Stromal cell of bone marrow (primary cell): Measurements from ENCODE around the gene TPGS1.

ENCODE experiments used
- DNase-seq: peaks from one replicate; pipeline ENCODE4 v3.0.0-alpha.2; 2012; ENCODE audit warnings: low read depth

The TPGS1 gene, protein sequence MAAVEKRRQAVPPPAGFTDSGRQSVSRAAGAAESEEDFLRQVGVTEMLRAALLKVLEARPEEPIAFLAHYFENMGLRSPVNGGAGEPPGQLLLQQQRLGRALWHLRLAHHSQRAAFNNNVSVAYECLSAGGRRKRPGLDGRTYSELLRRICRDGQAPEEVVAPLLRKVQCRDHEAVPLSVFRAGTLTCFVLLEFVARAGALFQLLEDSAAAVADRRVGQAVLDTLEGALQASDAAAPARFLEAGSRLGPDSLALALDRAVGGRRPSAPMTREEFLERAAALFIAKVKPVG

DNA sequence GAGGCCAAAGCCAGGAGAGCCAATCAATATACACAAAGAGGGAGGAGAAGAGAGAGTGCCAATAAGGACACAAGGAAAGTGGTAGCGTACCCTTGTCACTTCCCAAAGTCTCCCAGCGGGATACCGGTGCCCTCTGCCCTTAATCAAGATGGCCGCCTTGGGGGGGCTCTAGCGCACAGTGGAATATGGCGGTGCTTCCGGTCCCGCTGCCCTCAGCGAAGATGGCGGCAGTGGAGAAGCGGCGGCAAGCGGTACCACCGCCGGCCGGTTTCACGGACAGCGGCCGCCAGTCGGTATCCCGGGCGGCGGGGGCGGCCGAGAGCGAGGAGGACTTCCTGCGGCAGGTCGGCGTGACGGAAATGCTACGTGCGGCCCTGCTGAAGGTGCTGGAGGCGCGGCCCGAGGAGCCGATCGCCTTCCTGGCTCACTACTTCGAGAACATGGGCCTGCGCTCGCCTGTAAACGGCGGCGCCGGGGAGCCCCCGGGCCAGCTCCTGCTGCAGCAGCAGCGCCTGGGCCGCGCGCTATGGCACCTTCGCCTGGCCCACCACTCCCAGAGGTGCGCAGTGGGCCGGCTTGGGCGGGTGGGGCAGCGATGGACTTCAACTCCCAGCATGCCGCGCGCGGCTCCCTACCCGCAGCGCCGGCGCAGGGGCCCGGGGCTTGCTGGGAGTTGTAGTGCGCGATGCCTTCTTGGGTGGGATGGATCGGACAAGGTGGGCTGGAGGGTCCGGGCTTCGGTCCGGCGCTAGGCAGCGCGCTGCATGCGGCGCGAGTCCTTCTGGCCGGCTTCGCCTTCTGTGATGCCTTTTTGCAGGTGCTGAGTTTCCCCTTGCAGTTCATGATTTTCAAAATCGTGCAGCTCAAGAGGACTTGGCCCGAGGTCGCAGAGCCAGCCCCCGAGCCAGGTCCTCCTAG, at the start of gene TPGS1:
Gene TPGS1 (plus strand): TSS at position 212 of the 918 bp plus-strand sequence. CDS start 10 bp downstream, at position 222.
- DNase-seq, result no peak

DNA sequence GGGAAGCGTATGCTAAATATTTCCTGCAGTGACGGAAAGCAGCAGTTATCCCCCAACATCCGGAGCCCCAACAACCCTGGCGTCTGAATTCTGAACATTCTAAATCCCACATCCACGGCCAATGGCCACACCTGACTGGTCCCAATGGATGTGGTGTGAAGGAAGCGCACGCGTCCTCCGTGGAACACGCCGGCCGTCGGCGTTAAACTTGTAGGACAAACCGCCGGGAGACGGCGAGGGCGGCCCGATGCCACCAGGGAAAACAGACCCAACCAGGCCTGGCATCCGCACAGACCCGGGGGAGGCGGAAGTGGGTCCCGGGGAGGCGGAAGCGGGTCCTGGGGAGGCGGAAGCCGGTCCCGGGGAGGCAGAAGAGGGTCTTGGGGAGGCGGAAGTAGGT, 49.7 kb upstream of the TPGS1 start:
- DNase-seq, result no peak

GRCh38 chr19:458091-459042, 48.9 kb upstream of the TPGS1 start:
- DNase-seq, result no peak

DNA sequence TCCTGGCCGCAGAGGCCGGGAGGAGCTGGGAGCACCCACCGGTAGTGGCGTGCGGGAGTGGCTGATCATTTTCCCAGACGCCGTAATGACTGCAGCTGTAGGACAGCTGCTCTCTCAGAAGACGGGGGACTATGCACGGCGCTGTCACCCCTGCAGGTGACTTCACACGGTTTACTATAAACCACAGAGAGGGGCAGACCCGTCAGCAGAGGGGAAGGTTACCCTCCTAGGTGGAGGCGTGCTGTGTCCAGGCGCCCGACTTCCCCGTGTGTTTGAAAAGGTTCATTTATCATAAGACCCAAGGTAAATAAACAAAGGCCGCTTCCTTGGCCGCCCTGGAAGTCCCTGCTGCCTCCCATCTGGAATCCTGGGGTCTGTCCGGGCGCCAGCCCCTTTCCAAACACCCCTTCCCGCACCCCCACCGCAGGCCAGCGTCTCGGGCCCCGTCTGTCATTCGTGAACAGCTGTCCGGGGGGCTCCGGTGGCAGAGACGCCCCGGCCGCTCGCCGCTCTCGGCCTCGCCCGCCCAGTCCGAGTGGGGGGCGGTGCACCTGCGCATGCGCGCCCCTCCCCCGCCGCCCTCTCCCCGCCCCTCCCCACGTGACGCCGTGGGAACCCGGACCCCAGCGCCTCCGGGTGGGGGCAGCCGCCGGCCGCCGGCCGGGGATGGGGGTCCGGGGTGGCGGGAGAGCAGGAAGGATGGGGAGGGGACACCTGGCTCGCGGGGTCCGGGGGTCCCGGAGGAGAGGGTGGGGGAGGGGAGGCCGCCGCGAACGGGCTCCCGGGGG, 47.4 kb upstream of the TPGS1 start:
- no peak for DNase-seq

DNA sequence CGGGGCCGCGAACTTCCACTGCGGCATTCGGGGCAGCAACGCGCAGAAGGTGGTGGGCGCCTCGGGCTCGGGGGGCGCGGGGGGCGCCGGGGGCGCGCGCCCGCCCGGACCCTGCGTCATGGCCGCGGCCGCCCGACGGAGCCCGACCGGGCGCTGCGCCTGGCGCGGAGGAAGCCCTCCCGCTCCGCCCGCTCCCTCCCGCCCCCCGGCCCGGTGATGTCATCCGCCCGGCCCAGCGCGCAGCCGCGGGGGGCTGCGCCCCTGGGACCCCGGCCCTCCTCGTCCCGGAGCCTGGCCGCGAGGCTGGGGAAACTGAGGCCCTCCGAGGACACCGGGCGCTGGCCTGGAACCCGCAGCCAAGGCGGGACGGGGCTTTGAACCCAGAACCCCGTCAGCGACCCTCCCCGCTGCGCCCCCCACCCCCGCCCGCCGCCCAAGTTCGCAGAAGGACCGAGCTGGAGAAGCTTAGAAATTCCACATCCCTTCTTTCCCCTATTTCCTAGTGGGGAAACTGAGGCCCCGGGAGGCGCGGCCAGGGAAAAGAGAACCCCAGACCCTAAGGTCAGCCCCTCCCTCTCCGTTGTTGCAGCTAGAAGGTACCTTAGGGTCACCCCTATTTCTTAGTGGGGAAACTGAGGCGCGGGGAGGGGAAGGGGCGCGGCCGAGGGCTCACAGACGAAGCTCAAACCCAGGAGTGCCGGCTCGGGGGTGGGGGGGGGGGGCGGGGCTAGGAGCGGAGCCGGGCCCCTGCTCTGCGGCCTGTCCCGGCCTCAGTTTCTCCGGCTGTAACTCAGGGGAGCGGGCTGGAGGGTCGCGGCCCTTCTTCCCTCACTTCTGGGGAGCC, 46.2 kb upstream of the TPGS1 start, which contains the start of gene SHC2:
Gene SHC2 (minus strand): TSS at position 157 of the 844 bp plus-strand sequence. CDS start 37 bp downstream, at position 120.
- no peak for DNase-seq

- DNase-seq, result no peak
These were observed 45.4 kb upstream of the TPGS1 start for GRCh38 chr19:461721-462551.

DNA sequence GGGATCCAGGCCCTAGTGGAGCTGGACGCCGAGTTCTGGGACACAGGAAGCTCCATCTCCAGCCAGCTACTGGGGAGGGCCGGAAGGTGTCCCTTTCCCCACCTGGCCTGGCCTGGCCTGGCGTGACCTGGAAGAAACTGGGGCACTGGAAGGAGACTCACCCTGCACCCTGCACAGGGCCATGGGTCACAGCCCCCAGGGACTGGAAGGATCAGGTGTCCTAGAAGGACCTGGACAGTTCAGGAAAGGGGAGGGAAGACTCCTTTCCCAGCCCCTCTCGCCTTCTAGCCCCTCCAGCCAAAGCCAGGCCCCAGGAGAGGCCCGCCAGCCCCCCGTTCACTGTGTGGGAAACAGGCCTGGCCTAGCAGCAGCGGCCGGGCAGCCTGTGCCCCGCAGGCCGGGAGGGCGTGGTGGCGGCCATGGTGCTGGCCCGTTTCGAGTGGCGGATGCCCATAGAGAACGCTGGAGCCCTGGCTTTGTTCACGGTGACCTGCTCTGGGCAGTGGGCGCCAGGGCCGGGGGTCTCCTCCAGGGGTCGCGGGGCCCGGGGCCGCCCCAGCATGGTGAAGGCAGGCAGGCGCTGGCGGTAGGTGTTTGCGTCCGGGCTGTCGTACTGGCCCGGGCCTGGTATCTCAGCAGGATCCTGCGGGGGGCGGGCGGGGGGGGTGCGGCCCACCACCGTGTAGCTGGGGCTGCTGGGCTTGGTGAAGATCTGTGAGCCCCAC, 43.7 kb upstream of the TPGS1 start:
- no peak for DNase-seq

- no peak for DNase-seq
These were observed 43.1 kb upstream of the TPGS1 start for GRCh38 chr19:464208-464545.

DNA sequence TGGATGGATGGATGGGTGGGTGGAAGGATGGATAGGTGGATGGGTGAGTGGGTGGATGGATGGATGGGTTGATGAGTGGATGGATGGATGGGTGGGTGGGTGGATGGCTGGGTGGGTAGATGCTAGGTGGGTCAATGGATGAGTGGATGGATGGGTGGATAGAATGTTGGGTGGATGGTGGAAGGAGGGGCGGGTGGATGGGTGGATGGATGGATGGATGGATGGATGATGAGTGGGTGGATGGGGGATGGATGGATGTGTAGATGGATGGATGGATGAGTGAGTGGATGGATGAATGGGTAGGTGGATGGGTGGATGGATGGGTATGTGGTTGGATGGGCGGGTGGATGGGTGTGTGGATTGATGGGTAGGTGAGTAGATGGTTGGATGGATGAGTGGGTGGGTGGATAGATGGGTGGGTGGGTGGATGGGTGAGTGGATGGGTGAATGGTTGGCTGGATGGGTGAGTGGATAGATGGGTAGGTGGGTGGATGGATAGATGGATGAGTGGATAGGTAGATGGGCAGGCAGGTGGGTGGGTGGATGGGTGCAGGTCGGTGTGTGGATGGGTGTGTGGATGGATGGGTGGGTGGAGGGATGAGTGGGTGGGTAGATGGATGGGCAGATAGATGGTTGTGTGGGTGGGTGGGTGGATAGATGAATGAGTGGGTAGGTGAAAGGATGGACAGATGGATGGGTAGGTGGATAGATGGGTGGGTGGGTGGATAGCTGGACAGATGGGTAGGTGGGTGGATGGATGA, 42.1 kb upstream of the TPGS1 start:
- DNase-seq, result no peak

DNA sequence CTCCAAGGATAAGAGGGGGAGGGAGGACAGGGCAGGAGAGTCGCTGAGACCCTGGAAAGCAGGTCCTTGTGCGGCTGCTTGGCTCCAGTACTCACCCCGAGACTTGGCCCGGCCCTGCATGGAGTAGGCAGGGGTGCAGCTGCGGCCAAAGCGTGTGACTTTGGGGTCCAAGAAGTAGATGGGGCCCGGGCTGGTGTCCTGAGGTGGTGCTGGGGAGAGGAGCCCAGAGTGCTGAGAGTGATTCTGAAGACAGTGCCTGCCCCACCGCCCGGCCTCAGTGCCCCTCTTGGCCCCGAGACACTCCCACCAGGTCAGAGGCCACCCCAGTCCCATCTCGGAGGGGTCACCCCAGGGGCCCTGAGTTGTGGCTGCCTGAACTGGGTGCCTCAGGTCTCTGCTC, 39.7 kb upstream of the TPGS1 start:
- no peak for DNase-seq

- no peak for DNase-seq
These were observed 38.6 kb upstream of the TPGS1 start for GRCh38 chr19:468587-469256.

DNA sequence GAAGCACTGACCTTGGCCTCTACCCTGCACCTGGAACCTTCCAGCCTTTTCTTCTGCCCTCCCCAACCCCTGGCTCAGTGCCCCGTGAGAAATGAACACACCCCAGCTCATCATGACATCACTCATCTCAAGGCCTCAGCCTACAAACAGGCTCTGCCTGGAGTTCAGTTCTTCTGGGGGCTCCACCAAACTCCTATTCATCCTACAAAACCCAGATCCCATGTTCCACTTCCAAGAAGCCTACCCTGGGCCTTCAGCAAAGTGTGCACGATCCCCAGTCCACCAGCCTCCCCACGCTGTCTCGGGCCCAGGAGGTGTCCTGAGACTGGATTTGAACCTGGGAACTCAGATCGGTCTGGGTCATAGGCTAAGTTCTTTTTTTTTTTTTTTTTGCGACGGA, 37.5 kb upstream of the TPGS1 start:
- DNase-seq, result no peak

- no peak for DNase-seq
These were observed 36.6 kb upstream of the TPGS1 start for GRCh38 chr19:470701-471100.

DNA sequence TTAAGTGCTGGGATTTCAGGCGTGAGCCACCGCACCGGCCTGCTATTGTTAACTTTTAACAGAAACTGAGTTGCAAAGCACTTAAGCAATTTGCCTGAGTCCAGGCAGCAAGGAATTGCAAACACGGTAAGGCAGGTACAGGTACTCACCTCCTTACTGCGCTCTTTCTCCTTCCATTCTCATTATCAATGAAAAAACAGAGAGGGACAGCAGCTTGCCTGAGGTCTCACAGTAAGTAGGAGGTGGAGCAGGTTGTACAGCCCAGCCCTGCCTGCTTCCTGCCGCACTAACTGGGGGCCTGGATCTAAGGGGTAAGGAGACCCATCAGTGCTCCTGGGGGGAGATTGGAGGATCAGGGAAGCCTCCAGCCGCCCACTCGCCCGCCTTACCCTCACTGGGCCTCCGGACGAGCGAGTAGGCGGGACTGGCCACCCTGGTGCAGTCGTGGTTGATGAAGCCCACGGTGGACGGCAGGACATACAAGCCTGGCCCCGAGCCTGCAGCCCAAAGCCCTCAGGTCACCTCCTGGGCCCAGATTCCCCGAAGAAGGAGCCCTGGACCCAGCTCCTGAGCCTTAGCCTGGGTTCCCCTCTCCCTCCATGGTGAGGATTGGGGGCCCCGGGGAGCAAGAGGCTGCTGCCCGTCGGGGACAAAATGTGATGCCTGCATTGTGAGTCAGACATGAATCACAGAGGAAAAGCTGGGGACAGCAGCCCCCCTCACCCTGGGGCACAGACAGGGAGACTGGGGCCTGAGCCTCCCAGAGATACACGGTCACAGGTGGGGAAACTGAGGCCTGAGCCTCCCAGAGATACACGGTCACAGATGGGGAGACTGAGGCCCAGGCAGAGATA, 35.1 kb upstream of the TPGS1 start:
- no peak for DNase-seq

- no peak for DNase-seq
These were observed 32.9 kb upstream of the TPGS1 start for GRCh38 chr19:474126-475078.
